GM13977 (cell line): ENCODE results near the gene LRRFIP2.

Experiments
- DNase-seq: peaks from one replicate; pipeline ENCODE4 v3.0.0; 2012; ENCODE audit warnings: low spot score
- CTCF ChIP-seq: IDR thresholded peaks from 2 replicates; pipeline ENCODE4 v1.5.1; 2012; ENCODE audit warnings: mild to moderate bottlenecking, control low read depth; ENCODE audit not compliant: insufficient read depth; ENCODE audit errors: extremely low read depth, missing control alignments
- in situ Hi-C: fragments of 300-500 bp; cut with MboI; formaldehyde crosslinking; loops from one replicate; pipeline ENCODE4 v1.12.0; 2022; ENCODE audit warnings: low sequenced_read_pairs, low pct_unique_long_range_greater_than_20kb, mixed read lengths, inconsistent platforms; ENCODE audit not compliant: unreplicated experiment

LRRFIP2 gene

GRCh38 chr3:37014620-37015019 is 159.8 kb downstream of the LRRFIP2 start:
- in situ Hi-C loops: no loop called here
- no peak for TF ChIP-seq CTCF
- no peak for DNase-seq
